ENCODE data around the gene HNRNPUL1.

HNRNPUL1 gene

DNA sequence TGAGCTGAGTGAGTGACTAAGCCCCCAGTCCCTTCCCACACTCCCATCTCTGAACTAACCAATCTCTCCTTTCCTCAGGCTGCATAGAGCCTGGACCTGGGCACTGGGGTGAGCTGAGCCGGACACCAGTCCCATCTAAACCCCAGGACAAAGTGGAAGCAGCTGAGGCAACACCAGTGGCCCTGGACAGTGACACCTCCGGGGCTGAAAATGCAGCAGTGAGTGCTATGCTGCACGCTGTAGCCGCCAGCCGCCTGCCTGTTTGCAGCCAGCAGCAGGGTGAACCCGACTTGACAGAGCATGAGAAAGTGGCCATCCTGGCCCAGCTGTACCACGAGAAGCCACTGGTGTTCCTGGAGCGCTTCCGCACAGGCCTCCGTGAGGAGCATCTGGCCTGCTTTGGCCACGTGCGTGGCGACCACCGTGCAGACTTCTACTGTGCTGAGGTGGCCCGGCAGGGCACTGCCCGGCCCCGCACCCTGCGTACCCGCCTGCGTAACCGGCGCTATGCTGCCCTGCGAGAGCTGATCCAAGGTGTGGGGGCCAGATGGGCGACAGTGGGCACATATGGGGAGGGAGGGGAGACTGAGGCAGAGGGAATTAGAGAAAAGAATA lies 52.2 kb downstream of the HNRNPUL1 start:
- FAIRE-seq = no peak
- no peak for DNase-seq (ENCODE audit: insufficient read length, low spot score)
- TF ChIP-seq POLR2A (IDR thresholded peaks at IDR 0.05; ENCODE audit: low read depth, low read length) = no peak

DNA sequence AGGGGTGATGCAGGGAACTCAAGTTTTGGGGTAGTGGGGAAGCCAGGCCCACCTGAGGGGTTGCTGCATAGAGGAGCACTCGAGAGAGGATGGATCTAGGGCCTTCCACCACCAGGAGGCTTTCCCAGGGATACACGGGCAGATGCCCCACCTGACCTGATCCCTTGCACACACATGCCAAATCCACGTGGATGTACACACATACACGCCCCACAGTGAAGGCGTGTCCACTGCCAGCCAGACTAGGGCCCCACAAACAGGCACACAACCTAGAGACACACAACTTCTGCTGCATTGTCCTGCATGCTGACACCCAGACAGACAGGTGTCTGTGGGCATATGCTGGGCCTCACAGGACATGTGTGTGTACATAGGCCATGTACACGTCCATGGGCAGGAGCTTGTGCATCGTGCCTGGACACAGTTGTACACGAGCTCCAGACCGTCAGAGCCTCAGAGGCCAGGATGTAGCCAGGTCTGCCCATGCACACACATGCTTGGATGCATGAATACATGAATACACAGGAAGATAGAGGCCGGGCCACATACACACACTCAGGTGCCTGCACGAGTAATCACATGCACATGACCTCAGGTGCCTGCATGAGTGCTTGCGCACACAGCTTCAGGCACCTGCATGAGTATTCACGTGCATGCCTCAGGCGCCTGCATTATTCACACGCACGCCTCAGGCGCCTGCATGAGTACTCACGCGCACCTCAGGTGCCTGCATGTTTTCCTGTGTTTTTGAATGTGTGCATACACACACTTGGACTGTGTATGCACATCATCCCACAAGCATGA lies 54.7 kb downstream of the HNRNPUL1 start:
- no peak for TF ChIP-seq POLR2A (IDR thresholded peaks at IDR 0.05; ENCODE audit: low read depth, low read length)
- no peak for DNase-seq (ENCODE audit: insufficient read length, low spot score)
- FAIRE-seq = no peak

DNA sequence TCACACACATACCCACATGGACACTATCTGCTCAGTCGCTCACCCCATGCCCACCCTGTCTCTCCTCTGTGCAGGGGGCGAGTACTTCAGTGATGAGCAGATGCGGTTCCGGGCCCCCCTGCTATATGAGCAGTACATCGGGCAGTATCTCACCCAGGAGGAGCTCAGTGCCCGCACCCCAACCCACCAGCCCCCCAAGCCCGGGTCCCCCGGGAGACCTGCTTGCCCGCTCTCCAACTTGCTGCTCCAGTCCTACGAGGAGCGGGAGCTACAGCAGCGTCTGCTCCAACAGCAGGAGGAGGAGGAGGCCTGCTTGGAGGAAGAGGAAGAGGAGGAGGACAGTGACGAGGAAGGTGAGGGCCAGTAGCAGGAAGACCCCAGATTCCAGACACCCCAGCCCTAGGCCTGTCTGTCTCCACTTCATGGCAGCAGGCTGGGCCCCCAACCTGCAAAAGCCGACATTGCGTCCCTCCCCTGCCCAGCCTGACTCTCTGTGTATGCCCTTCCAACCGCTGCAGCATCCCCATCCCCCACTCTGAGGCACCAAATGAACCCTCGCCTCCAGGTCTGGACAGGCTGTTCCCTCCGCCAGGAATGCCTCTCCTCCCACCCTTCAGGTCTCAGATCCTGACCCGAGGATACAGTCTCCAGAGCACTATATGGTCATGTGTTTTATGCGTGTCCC lies 55.5 kb downstream of the HNRNPUL1 start:
- FAIRE-seq = no peak
- DNase-seq (ENCODE audit: insufficient read length, low spot score) = no peak
- no peak for TF ChIP-seq POLR2A (IDR thresholded peaks at IDR 0.05; ENCODE audit: low read depth, low read length)

DNA sequence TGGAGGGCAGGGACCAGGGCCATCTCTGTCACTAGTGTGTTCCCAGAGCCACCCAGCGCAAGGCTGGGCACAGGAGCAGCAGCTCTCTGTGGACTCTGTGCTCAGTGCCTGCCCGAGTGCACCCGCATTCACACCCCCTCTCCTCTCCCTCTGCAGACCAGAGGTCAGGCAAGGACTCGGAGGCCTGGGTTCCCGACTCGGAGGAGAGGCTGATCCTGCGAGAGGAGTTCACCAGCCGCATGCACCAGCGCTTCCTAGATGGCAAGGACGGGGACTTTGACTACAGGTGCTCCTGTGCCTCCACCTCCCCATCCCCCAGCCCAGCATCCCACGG lies 56.0 kb downstream of the HNRNPUL1 start:
- FAIRE-seq = no peak
- no peak for TF ChIP-seq POLR2A (IDR thresholded peaks at IDR 0.05; ENCODE audit: low read depth, low read length)
- no peak for DNase-seq (ENCODE audit: insufficient read length, low spot score)

DNA sequence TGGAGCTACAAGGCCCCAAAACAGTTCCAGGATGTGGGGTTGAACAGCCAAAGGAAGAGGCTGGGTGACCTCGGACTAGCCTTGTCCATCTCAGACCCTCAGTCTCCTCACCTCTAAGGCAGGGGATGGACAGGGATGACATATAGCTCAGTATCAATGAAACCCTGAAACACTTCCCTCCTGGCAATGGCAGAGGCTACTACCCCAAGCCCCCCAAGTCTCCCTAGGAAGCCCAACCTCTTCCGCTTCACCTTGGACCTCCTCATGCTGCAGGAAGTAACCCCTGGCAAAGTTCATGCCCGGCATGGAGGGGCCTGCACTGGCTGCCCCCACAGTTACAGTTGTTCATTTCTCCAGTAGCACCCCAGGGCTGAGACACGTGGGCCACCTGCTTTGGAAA lies 56.4 kb downstream of the HNRNPUL1 start:
- DNase-seq (ENCODE audit: insufficient read length, low spot score) = no peak
- TF ChIP-seq POLR2A (IDR thresholded peaks at IDR 0.05; ENCODE audit: low read depth, low read length) = no peak
- FAIRE-seq = no peak

DNA sequence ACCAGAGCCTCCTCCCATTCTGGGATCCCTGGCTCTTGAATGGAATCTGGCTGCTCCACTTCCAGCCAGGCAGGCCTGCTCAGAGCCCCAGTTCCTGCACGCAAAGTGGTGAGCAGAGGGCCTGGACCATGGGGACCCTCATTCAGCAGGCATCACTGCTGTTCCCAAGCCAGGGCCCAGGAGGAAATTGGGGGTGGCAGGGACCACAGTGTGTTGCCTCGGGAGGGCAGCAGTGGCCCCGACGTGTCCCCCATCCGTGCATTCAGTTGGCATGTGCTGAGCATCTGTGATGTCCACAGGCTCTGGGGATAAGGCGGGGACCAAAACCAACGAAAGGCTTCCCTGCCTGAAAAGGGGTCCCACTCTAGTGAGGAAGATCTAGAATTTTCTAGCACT lies 57.0 kb downstream of the HNRNPUL1 start:
- TF ChIP-seq POLR2A (IDR thresholded peaks at IDR 0.05; ENCODE audit: low read depth, low read length) = no peak; the same call in 1 of the 2 replicates
- DNase-seq (ENCODE audit: insufficient read length, low spot score) (no peak), FAIRE-seq (no peak)

DNA sequence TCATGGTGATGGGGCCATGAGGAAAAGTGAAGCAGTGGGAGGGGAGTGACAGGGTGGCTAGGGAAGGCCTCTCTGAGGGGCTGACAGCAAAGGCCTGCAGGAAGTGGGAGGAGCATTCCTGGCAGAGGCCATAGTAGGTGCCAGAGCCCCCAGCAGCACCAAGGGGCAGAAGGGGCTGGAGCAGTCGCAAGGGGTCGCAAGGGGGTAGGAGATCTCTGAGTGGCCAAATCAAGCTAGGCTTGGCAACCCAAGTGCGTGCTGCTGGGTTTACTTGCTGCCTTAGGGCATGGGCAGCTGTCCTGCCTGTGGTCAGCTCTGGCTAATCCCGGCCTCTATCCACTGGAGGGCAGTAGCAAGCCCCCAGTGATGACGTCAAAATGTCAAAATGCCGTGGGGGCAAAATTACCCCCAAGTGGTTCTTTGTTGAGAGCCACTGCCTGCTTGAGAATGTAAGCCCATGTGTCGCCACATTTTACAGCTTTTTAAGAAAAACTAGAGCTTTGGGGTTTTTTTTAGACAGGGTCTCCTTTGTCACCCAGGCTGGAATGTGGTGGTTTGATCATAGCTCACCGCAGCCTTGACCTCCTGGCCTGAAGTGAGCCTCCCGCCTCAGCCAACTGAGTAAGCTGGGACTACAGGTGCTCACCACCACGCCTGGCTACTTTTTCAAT lies 57.6 kb downstream of the HNRNPUL1 start:
- FAIRE-seq (no peak), DNase-seq (ENCODE audit: insufficient read length, low spot score) (peak; percentile 90)
- TF ChIP-seq POLR2A (IDR thresholded peaks at IDR 0.05; ENCODE audit: low read depth, low read length) = no peak

DNA sequence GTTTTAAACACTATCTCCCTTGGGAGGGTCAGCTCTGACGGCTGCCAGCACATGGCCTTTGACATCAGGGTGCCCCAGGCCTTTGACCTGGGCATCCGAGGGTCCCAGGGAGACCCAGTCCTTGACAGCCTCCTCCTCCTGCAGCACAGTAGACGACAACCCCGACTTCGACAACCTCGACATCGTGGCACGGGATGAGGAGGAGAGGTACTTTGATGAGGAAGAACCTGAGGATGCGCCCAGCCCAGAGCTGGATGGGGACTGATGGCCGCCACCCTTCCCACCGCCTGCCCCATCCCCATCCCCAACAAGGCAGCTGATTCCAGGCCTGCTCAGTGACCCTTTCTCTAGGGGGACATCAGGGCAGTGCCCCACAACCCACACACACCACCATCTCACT lies 58.3 kb downstream of the HNRNPUL1 start:
- TF ChIP-seq POLR2A (IDR thresholded peaks at IDR 0.05; ENCODE audit: low read depth, low read length) = no peak
- FAIRE-seq = no peak
- DNase-seq (ENCODE audit: insufficient read length, low spot score) = no peak

DNA sequence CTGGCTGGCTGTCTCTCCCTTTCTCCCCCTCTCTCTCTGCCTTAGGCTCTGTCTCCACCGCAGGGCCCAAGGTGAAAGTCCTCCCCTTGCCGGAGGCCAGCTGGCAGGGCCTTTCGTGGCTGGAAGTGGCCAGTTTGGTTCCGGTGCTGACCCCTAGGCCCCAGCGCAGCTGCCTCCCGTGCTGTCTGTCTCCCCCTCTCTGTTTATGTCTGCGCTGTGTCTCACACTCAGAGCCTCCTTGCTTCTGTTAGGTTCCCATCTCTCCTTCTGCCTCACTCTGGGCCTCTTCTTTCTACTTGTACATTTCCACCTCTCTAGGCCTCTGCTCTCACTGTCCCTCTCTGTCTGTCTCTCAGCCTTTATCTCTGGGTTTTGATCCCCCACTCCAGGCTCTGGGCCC lies 58.9 kb downstream of the HNRNPUL1 start:
- no peak for TF ChIP-seq POLR2A (IDR thresholded peaks at IDR 0.05; ENCODE audit: low read depth, low read length)
- DNase-seq (ENCODE audit: insufficient read length, low spot score) (no peak), FAIRE-seq (no peak)

DNA sequence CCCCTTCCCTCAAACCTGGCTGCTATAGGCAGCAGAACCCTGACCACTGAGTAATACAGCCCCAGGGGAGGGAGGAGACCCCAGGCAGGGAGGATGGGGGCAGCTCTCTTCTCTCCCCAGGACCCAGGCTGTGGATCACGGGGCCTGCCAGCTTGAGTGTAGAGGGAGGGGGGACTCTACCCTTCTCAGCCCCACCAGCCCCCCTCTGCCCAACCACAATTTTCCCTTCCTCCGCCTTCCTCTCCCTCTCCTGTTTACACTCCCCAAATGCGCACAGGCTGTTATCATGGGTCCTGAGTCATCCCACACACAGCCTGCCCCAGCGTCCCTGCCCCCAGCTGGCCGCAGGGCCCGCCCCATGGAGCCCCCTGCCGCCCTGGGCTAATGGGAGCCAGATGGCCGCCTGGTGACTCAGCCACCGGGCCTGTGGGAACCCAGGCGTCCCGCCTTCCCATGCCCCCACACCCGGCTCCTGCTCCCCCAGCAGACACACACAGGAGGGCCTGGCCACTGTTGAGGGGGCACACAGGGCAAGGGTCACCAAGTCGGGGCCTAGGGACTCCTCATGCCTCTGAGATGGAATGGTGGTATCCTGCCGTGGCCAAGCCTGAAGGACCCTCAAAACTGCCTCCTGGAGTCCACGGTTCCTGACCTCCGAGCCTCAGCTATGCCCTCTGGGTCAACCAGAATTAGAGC lies 59.4 kb downstream of the HNRNPUL1 start:
- peak; percentile 95 for DNase-seq (ENCODE audit: insufficient read length, low spot score)
- peak; percentile 18; the same call in 1 of the 2 replicates for TF ChIP-seq POLR2A (IDR thresholded peaks at IDR 0.05; ENCODE audit: low read depth, low read length)
- FAIRE-seq = no peak

DNA sequence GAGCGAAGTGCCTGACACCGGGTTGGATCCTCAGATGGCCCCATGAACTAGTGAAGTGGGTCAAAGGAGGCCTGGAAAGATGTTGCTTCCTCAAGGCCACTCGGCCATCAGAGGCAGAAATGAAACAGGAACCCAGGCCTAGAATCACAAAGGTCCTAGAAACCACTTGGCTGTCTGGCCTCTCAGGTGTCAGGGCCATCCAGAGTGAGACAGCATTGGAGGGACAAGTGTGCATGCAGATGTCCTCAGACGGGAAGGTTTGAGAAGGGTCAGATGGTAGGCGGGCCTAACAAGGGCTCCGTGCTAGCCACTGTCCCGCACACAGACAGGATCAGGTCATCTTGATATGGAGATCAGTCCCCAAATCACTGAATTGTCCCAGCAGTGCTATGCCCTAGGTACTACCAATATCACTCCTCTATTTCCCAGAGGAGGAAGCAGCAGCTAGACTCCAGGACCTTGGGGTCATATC lies 60.1 kb downstream of the HNRNPUL1 start:
- FAIRE-seq (no peak), DNase-seq (ENCODE audit: insufficient read length, low spot score) (no peak)
- no peak for TF ChIP-seq POLR2A (IDR thresholded peaks at IDR 0.05; ENCODE audit: low read depth, low read length)

DNA sequence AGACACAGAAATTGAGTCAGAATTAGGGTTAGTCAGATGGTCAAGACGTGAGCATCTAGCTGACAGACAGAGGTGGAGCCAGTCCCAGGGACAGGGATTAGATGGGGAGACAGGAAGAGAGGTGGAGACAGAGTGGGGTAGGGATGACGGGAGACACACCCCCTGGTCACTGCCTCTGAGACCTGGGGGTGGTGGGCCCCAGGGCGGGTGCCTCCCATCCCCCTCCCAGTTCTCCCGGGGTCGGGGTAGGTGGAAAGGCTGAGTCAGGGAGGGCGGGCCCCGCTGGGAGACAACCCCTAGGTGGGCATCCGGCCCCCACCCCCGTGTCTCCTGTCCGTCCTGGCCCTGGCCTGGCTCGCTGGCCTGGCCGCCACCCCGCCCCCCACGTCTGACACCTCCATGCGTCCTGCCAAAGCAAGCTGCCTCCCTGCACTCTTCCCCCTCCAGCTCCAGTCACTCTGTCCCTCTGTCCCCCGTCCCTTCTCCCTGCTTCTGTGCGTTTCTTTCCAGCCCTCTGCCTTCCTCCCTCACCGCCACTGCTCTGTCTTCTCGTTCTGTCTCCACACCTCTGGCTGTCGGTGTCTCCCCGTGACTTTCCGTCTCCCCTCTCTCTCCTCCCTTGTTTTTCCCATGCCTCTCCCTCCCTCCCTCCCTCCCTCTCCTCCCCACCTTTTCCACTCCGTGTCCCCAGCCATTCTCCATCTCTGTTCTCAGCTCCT lies 60.9 kb downstream of the HNRNPUL1 start:
- no peak for TF ChIP-seq POLR2A (IDR thresholded peaks at IDR 0.05; ENCODE audit: low read depth, low read length)
- no peak for FAIRE-seq
- peak; percentile 93 for DNase-seq (ENCODE audit: insufficient read length, low spot score)

DNA sequence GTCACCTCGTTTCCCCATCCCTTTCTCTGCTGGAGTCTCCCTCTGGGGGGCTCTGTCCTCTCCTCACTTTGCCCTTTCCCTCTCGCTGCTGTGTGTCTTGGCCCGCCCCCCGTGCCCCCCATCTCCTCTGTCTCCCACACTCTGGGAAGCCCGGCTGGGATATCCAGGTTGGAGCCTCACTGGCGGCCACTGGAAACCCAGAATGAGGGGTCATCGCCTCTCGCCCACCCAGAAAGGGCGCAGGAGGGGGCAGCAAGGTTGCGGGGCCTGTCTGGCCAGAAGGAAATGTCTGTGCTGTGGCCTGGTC lies 61.4 kb downstream of the HNRNPUL1 start:
- no peak for TF ChIP-seq POLR2A (IDR thresholded peaks at IDR 0.05; ENCODE audit: low read depth, low read length)
- no peak for FAIRE-seq
- no peak for DNase-seq (ENCODE audit: insufficient read length, low spot score)

Data from H54 (cell line).